GM12801 (cell line): Measurements from ENCODE around the gene ARL14EP.

Experiments
- CTCF ChIP-seq: IDR thresholded peaks from one replicate; pipeline ENCODE4 v1.5.1; 2011; ENCODE audit warnings: control low read depth; ENCODE audit not compliant: insufficient read length; ENCODE audit errors: extremely low read depth

Gene ARL14EP

GRCh38 chr11:30346068-30346688 is 23.3 kb downstream of the ARL14EP start:
- TF ChIP-seq CTCF: no peak

GRCh38 chr11:30348035-30348434 is 25.1 kb downstream of the ARL14EP start:
- TF ChIP-seq CTCF: no peak

GRCh38 chr11:30349885-30350284 is 27.0 kb downstream of the ARL14EP start:
- no peak for TF ChIP-seq CTCF

GRCh38 chr11:30350384-30350783 is 27.5 kb downstream of the ARL14EP start:
- TF ChIP-seq CTCF: no peak

- TF ChIP-seq CTCF: no peak
Measured at GRCh38 chr11:30351061-30351460, 28.2 kb downstream of the ARL14EP start.

- no peak for TF ChIP-seq CTCF
Measured at GRCh38 chr11:30356391-30356790, 33.5 kb downstream of the ARL14EP start.

GRCh38 chr11:30357872-30358271 is 35.0 kb downstream of the ARL14EP start:
- no peak for TF ChIP-seq CTCF
